ENCODE measurements around the gene UBE4A.

UBE4A gene

GRCh38 chr11:118359295-118359958 lies at the start of gene UBE4A:
Gene UBE4A (plus strand): TSS chr11:118359600. CDS start chr11:118365081, 5,481 bp downstream.
- H3K4me3 ChIP-seq: peak within 1 kb of the TSS; percentile 83 to 88
- TF ChIP-seq CTCF (IDR thresholded peaks at IDR 0.05): no peak
- peak; percentile 95 to 96 for DNase-seq
- H3K27ac ChIP-seq: peak within 1 kb of the TSS; percentile 66 to 74
- H3K27me3 ChIP-seq: no peaks in the 10 kb centered on the region
- H3K36me3 ChIP-seq: no peaks in the 10 kb centered on the region
- intact Hi-C loops (cut with DNase I; ENCODE audit: low total_unique reads): no loop called here
- H3K4me1 ChIP-seq: peaks cover 0 to 16% (median 2%) of the 10 kb centered on the region in 4 donors
- H3K9me3 ChIP-seq: no peaks in the 10 kb centered on the region

- intact Hi-C loops (cut with DNase I; ENCODE audit: low total_unique reads): no loop called here
- H3K9me3 ChIP-seq: no peaks in the 10 kb centered on the region
- no peak overlapping the region for H3K4me3 ChIP-seq
- DNase-seq: no peak
- H3K27ac ChIP-seq: no peak overlapping the region
- no peak for TF ChIP-seq CTCF (IDR thresholded peaks at IDR 0.05)
- H3K36me3 ChIP-seq: no peaks in the 10 kb centered on the region
- H3K4me1 ChIP-seq: peaks cover 0 to 2% (median 0%) of the 10 kb centered on the region in 4 donors
- H3K27me3 ChIP-seq: peaks cover 0 to 33% of the 10 kb centered on the region in 2 donors
Measured at GRCh38 chr11:118310271-118310670, 49.1 kb upstream of the UBE4A start.

GRCh38 chr11:118310781-118311485 lies 48.5 kb upstream of the UBE4A start:
- H3K27me3 ChIP-seq: peaks cover 0 to 40% of the 10 kb centered on the region in 2 donors
- no peaks in the 10 kb centered on the region for H3K36me3 ChIP-seq
- H3K4me1 ChIP-seq: peaks cover 0 to 9% (median 1%) of the 10 kb centered on the region in 4 donors
- intact Hi-C loops (cut with DNase I; ENCODE audit: low total_unique reads): no loop called here
- H3K9me3 ChIP-seq: no peaks in the 10 kb centered on the region
- H3K27ac ChIP-seq: no peak overlapping the region
- H3K4me3 ChIP-seq: no peak overlapping the region
- no peak for DNase-seq
- TF ChIP-seq CTCF (IDR thresholded peaks at IDR 0.05): no peak

GRCh38 chr11:118311518-118311917 lies 47.9 kb upstream of the UBE4A start:
- TF ChIP-seq CTCF (IDR thresholded peaks at IDR 0.05): no peak

GRCh38 chr11:118312328-118312727 lies 47.1 kb upstream of the UBE4A start:
- intact Hi-C loops (cut with DNase I; ENCODE audit: low total_unique reads): no loop called here
- no peak overlapping the region for H3K27ac ChIP-seq
- TF ChIP-seq CTCF (IDR thresholded peaks at IDR 0.05): no peak

More at GRCh38 chr11:118311518-118311917, 47.9 kb upstream of the UBE4A start:
- no peak overlapping the region for H3K4me3 ChIP-seq
- peaks cover 0 to 42% of the 10 kb centered on the region in 2 donors for H3K27me3 ChIP-seq
- no peaks in the 10 kb centered on the region for H3K9me3 ChIP-seq
- H3K4me1 ChIP-seq: peaks cover 0 to 14% (median 3%) of the 10 kb centered on the region in 4 donors
- DNase-seq: no peak
- H3K36me3 ChIP-seq: no peaks in the 10 kb centered on the region
- intact Hi-C loops (cut with DNase I; ENCODE audit: low total_unique reads): no loop called here
- H3K27ac ChIP-seq: no peak overlapping the region

More at GRCh38 chr11:118312328-118312727, 47.1 kb upstream of the UBE4A start:
- Histone ChIP-seq H3K36me3 (no peaks in the 10 kb centered on the region), H3K9me3 (no peaks in the 10 kb centered on the region), H3K27me3 (peaks cover 0 to 42% of the 10 kb centered on the region in 2 donors), H3K4me1 (peaks cover 0 to 16% (median 5%) of the 10 kb centered on the region in 4 donors), H3K4me3 (no peak overlapping the region)
- no peak for DNase-seq
